Right lobe of liver (tissue), 4 donors: Measurements from ENCODE around the gene GABRR3.

Source experiments
- POLR2A ChIP-seq: fragments of 450-650 bp; IDR thresholded peaks from one replicate; pipeline ENCODE4 v1.6.1; 2017; ENCODE audit warnings: antibody characterized with exemption, mild to moderate bottlenecking
- TF ChIP-seq, protein P1 (sequence below), 4 donors: fragments of 200-600 bp in 3 of 4; fragments of 450-650 bp in 1 of 4; IDR thresholded peaks; one replicate each; pipeline versions ENCODE4 v1.5.1 to v1.8.0; 2016 to 2022; ENCODE audit warnings: antibody characterized with exemption in 4 of 4, mild to moderate bottlenecking in 2 of 4
- donor health status: DM: no; HTN: no; CAD: no.
- donor health status: DM: no; HTN: no; CAD: no.
- donor health status: DM: no; HTN: yes; CAD: no.

- TF ChIP-seq, protein P1, sequence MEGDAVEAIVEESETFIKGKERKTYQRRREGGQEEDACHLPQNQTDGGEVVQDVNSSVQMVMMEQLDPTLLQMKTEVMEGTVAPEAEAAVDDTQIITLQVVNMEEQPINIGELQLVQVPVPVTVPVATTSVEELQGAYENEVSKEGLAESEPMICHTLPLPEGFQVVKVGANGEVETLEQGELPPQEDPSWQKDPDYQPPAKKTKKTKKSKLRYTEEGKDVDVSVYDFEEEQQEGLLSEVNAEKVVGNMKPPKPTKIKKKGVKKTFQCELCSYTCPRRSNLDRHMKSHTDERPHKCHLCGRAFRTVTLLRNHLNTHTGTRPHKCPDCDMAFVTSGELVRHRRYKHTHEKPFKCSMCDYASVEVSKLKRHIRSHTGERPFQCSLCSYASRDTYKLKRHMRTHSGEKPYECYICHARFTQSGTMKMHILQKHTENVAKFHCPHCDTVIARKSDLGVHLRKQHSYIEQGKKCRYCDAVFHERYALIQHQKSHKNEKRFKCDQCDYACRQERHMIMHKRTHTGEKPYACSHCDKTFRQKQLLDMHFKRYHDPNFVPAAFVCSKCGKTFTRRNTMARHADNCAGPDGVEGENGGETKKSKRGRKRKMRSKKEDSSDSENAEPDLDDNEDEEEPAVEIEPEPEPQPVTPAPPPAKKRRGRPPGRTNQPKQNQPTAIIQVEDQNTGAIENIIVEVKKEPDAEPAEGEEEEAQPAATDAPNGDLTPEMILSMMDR (IDR thresholded peaks at IDR 0.05) = no peak
- TF ChIP-seq POLR2A = no peak
These were observed 60.1 kb downstream of the GABRR3 start for GRCh38 chr3:97974996-97975395.
